ENCODE results near the gene WWC1. TPM values are rescaled to one million over a fixed set of nuclear protein-coding genes. Genes with fewer than 3 reads are reported as not detected.

The WWC1 gene
- total RNA-seq, 2 donors from 2014 or later: 40.0 to 49.4 TPM

DNA sequence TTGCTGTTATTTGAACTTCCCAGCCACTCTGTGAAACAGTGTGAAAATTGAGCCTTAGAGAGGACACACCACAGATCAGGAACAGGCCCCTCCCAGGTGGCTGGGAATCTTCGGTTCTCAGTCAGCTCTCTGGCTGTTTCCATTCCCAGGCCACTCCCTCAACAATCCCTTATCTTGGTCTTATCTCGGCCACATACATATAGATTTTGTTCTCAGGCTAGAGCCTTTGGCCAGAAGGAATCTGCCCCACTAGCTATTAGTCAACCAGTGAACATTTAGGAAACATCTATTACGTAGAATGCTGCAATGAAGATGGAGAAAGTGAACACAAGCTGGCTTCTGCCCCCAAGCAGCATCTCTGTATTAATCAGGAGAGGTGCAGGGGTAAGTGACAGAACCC lies 21.0 kb upstream of the WWC1 start:
- Histone ChIP-seq H3K4me1 (peaks cover 19% of the 10 kb centered on the region), H3K4me3 (no peak overlapping the region), H3K9me3 (no peaks in the 10 kb centered on the region), H3K27ac (no peak overlapping the region), H3K27me3 (no peaks in the 10 kb centered on the region), H3K36me3 (replicated peaks in 1 of 2; ENCODE audit: insufficient read depth in 1 of 2, low read depth in 2 of 2) (no peaks in the 10 kb centered on the region)
- WGBS, 2 donors: 27 to 35% methylated on average over 3 of the region's 3 CpGs
- intact Hi-C loops (cut with DNase I): loop anchor here (5.0 to 10.0 kb wide), 2 partner anchors 147 to 204 kb away; no protein-coding TSS in a partner anchor
- TF ChIP-seq POLR2A (IDR thresholded peaks at IDR 0.05): no peak
- TF ChIP-seq, protein P1, sequence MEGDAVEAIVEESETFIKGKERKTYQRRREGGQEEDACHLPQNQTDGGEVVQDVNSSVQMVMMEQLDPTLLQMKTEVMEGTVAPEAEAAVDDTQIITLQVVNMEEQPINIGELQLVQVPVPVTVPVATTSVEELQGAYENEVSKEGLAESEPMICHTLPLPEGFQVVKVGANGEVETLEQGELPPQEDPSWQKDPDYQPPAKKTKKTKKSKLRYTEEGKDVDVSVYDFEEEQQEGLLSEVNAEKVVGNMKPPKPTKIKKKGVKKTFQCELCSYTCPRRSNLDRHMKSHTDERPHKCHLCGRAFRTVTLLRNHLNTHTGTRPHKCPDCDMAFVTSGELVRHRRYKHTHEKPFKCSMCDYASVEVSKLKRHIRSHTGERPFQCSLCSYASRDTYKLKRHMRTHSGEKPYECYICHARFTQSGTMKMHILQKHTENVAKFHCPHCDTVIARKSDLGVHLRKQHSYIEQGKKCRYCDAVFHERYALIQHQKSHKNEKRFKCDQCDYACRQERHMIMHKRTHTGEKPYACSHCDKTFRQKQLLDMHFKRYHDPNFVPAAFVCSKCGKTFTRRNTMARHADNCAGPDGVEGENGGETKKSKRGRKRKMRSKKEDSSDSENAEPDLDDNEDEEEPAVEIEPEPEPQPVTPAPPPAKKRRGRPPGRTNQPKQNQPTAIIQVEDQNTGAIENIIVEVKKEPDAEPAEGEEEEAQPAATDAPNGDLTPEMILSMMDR (IDR thresholded peaks at IDR 0.05): no peak
- ATAC-seq: no peak
- DNase-seq: no peak

DNA sequence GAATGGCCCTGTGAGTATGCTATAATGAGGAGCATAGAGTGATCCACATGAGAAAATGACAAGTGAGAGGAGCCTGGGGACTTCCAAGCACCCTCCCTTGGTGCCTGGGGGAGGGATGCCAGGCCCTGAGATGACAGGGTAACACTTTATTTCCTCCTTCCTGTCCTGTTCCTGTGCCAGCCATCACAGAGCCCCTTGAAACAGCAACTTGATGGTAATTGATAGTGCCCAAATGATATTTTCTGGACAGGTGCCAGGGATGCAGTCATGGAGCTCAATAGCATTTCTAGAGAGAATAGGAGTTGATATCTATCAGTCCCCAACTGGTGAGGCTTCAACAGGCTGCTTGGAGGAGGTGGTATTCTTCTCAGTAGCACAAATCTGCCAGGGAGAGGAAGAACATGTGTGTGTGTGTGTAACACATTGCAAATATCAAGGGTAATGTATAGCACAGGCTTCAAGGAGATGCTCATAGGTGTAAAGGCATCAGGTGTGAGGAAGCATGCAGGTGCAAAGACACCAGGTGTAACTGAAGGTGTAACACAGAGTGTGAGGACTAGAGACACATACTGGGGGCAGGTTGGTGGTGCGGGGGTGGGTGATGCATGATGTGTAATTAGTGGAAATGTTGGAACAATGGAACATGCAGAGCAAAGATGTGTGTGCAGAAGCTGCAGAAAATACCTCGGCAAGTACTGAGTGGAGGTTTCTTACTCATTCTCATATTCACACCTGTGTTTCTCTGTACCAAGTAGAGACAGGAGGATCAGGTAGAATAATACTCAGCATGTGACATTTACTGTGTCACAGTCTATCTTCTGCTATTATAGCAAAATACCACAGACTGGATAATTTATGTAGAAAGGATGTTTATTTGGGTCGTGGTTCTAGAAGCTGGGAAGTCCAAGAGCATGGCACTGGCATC lies 18.1 kb upstream of the WWC1 start:
- ATAC-seq: no peak

GRCh38 chr5:168274406-168274805 lies 17.0 kb upstream of the WWC1 start:
- Histone ChIP-seq H3K36me3 (replicated peaks in 1 of 2; ENCODE audit: insufficient read depth in 1 of 2, low read depth in 2 of 2) (no peaks in the 10 kb centered on the region), H3K4me3 (no peak overlapping the region), H3K9me3 (no peaks in the 10 kb centered on the region), H3K27me3 (no peaks in the 10 kb centered on the region), H3K27ac (no peak overlapping the region), H3K4me1 (peaks cover 10% of the 10 kb centered on the region)
- intact Hi-C loops (cut with DNase I): loop anchor here (5.0 to 10.0 kb wide), 2 partner anchors 143 to 200 kb away; no protein-coding TSS in a partner anchor
- ATAC-seq: no peak
- TF ChIP-seq POLR2A (IDR thresholded peaks at IDR 0.05): no peak
- TF ChIP-seq, protein P1 (IDR thresholded peaks at IDR 0.05): no peak
- DNase-seq: no peak
- 95 to 100% methylated on average over 1 of the region's 1 CpG for WGBS, 2 donors

More for the DNA sequence above, 18.1 kb upstream of the WWC1 start:
- no peak overlapping the region for H3K4me3 ChIP-seq
- H3K27me3 ChIP-seq: no peaks in the 10 kb centered on the region
- TF ChIP-seq POLR2A (IDR thresholded peaks at IDR 0.05): no peak
- TF ChIP-seq, protein P1 (IDR thresholded peaks at IDR 0.05): no peak
- no peak overlapping the region for H3K27ac ChIP-seq
- peaks cover 19% of the 10 kb centered on the region for H3K4me1 ChIP-seq
- H3K36me3 ChIP-seq (replicated peaks in 1 of 2; ENCODE audit: insufficient read depth in 1 of 2, low read depth in 2 of 2): no peaks in the 10 kb centered on the region
- intact Hi-C loops (cut with DNase I): loop anchor here (5.0 to 10.0 kb wide), 2 partner anchors 144 to 201 kb away; no protein-coding TSS in a partner anchor
- DNase-seq: no peak
- no peaks in the 10 kb centered on the region for H3K9me3 ChIP-seq
- WGBS, 2 donors: 83 to 88% methylated on average over 3 of the region's 3 CpGs

DNA sequence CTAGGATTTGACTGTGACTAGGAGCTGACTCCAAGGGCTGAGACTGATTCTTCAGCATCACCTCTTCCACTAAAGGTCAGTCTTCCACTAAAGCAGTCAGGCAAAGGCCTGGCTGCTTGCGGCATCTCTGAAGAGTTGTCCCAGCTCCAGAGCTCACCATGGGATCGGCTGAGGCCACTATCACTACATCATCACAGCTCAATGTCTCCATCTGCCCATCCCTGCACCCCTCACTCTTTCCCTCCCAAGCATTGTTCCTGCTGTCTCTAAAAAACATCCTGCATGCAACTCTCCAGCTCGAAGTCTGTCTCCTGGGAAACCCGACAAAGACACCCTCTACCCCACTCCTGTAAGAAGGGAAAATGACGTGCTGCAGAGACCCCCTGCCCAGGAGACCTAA lies 15.5 kb upstream of the WWC1 start:
- intact Hi-C loops (cut with DNase I): loop anchor here (10.0 kb wide), 1 partner anchor 199 kb away; no protein-coding TSS in a partner anchor

More for the DNA sequence above, 15.5 kb upstream of the WWC1 start:
- TF ChIP-seq, protein P1 (IDR thresholded peaks at IDR 0.05): no peak
- TF ChIP-seq POLR2A (IDR thresholded peaks at IDR 0.05): no peak
- 71 to 75% methylated on average over 5 of the region's 5 CpGs for WGBS, 2 donors
- no peak overlapping the region for H3K4me3 ChIP-seq
- no peaks in the 10 kb centered on the region for H3K9me3 ChIP-seq
- H3K4me1 ChIP-seq: no peaks in the 10 kb centered on the region
- H3K36me3 ChIP-seq (replicated peaks in 1 of 2; ENCODE audit: insufficient read depth in 1 of 2, low read depth in 2 of 2): no peaks in the 10 kb centered on the region
- no peaks in the 10 kb centered on the region for H3K27me3 ChIP-seq
- H3K27ac ChIP-seq: no peak overlapping the region
- ATAC-seq (no peak), DNase-seq (no peak)

Data from body of pancreas (tissue), 4 donors.